ENCODE measurements around the gene MC1R. TPM values are rescaled to one million over a fixed set of nuclear protein-coding genes. Genes with fewer than 3 reads are reported as not detected.
A peak's percentile ranks its signal among the peaks of the same experiment; 100 is the strongest.

Gene MC1R
- total RNA-seq, 1 experiment from 2014 or later: 12.2 TPM

- Histone ChIP-seq H3K9ac (ENCODE audit: low read length) (no peak overlapping the region), H3K4me1 (ENCODE audit: control insufficient read depth in 1 of 2, insufficient read depth in 2 of 2, low read length in 2 of 2) (peaks cover 4 to 11% of the 10 kb centered on the region in 2 experiments; a peak in 3 of 4 replicates), H3K27ac (ENCODE audit: low read depth, low read length) (no peak overlapping the region; the same call in 1 of the 2 replicates), H3K79me2 (ENCODE audit: insufficient read depth, low read length) (no peaks in the 10 kb centered on the region), H3K36me3 (ENCODE audit: control insufficient read depth in 1 of 2, insufficient read depth in 2 of 2, low read length in 2 of 2) (peaks cover 20 to 25% of the 10 kb centered on the region in 2 experiments), H3K9me2 (ENCODE audit: insufficient read depth) (no peaks in the 10 kb centered on the region), H3K4me3 (replicated peaks in 1 of 2; ENCODE audit: low read depth in 1 of 2, low read length in 2 of 2) (no peak overlapping the region), H2AFZ (ENCODE audit: low read depth, low read length, poor library complexity, severe bottlenecking) (no peak overlapping the region), H3K9me3 (ENCODE audit: control insufficient read depth in 1 of 2, insufficient read depth in 1 of 2, low read depth in 1 of 2, low read length in 2 of 2) (no peaks in the 10 kb centered on the region), H4K20me1 (ENCODE audit: insufficient read depth) (no peaks in the 10 kb centered on the region), H3K4me2 (ENCODE audit: low read length) (no peak overlapping the region), H3K27me3 (ENCODE audit: insufficient read depth, low read length) (no peaks in the 10 kb centered on the region)
- RAD21 ChIA-PET (ENCODE audit: low non-redundant PET in 1 of 2, low total read pairs in 2 of 2, uncharacterized antibody in 2 of 2, unreplicated experiment in 2 of 2): no interaction called here
- ATAC-seq: no peak
- POLR2A ChIA-PET: interaction anchor here (0.6 to 2.7 kb wide), 6 partner anchors 12 to 202 kb away, joined by 3 to 22 read pairs (median 6); partner anchors contain the start of genes MC1R, TCF25 and TUBB3
- CTCF ChIA-PET: interaction anchor here (0.6 to 5.7 kb wide), 5 partner anchors 11 to 202 kb away, joined by 3 to 57 read pairs (median 3); partner anchors contain the start of genes MC1R and TUBB3
- DNase-seq (ENCODE audit: low read depth, low spot score): no peak
- BruUV-seq (replicated peaks): no TSS peak
- TF ChIP-seq CBX3 (IDR thresholded peaks at IDR 0.05; ENCODE audit: low read depth) (no peak), ZFX (IDR thresholded peaks at IDR 0.05) (no peak), SP1 (IDR thresholded peaks at IDR 0.05; ENCODE audit: low read depth) (no peak), FOSL1 (IDR thresholded peaks at IDR 0.05; ENCODE audit: low read depth) (no peak), ZNF274 (IDR thresholded peaks at IDR 0.05; ENCODE audit: low read depth, low read length) (no peak), EZH2 (IDR thresholded peaks at IDR 0.05) (no peak), POLR2AphosphoS5 (IDR thresholded peaks at IDR 0.05; ENCODE audit: low read depth, low read length) (no peak)
- intact Hi-C loops (cut with micrococcal nuclease): no loop called here
Measured at GRCh38 chr16:89907055-89907814, 11.4 kb upstream of the MC1R start.

DNA sequence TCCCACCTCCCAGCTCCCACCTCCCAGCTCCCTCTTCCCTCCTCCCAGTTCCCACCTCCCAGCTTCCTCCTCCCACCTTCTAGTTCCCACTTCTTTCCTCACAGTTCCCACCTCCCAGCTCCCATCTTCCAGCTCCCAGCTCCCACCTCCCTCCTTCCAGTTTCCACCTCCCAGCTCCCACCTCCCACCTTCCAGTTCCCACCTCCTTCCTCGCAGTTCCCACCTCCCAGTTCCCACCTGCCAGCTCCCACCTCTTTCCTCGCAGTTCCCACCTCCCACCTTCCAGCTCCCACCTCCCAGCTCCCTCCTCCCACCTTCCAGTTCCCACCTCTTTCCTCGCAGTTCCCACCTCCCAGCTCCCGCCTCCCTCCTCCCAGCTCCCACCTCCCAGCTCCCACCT, 10.4 kb upstream of the MC1R start:
- ChIA-PET POLR2A (interaction anchor here (0.6 to 2.7 kb wide), 6 partner anchors 10 to 203 kb away, joined by 4 to 22 read pairs (median 6); partner anchors contain the start of genes MC1R, TCF25 and TUBB3), RAD21 (ENCODE audit: low non-redundant PET in 1 of 2, low total read pairs in 2 of 2, uncharacterized antibody in 2 of 2, unreplicated experiment in 2 of 2) (interaction anchor here in 1 of 2 experiments (0.9 kb wide), 1 partner anchor 203 kb away, joined by 4 read pairs; no protein-coding TSS in a partner anchor), CTCF (interaction anchor here (0.6 to 5.7 kb wide), 4 partner anchors 10 to 344 kb away, joined by 3 to 57 read pairs (median 14); partner anchors contain the start of genes MC1R and TUBB3)
- H3K36me3 ChIP-seq (ENCODE audit: control insufficient read depth in 1 of 2, insufficient read depth in 2 of 2, low read length in 2 of 2): peaks cover 20 to 28% of the 10 kb centered on the region in 2 experiments
- peak overlapping the region; percentile 42; the same call in 1 of the 2 replicates for H3K27ac ChIP-seq (ENCODE audit: low read depth, low read length)
- no peaks in the 10 kb centered on the region for H3K9me2 ChIP-seq (ENCODE audit: insufficient read depth)
- H3K27me3 ChIP-seq (ENCODE audit: insufficient read depth, low read length): no peaks in the 10 kb centered on the region
- no peak for ATAC-seq
- H4K20me1 ChIP-seq (ENCODE audit: insufficient read depth): no peaks in the 10 kb centered on the region
- BruUV-seq (replicated peaks): no TSS peak
- no peak for DNase-seq (ENCODE audit: low read depth, low spot score)
- peaks cover 4 to 11% of the 10 kb centered on the region in 2 experiments; a peak in 3 of 4 replicates for H3K4me1 ChIP-seq (ENCODE audit: control insufficient read depth in 1 of 2, insufficient read depth in 2 of 2, low read length in 2 of 2)
- no peak overlapping the region for H3K4me2 ChIP-seq (ENCODE audit: low read length)
- no peak overlapping the region for H3K4me3 ChIP-seq (replicated peaks in 1 of 2; ENCODE audit: low read depth in 1 of 2, low read length in 2 of 2)
- intact Hi-C loops (cut with micrococcal nuclease): no loop called here
- no peak overlapping the region for H3K9ac ChIP-seq (ENCODE audit: low read length)
- no peak overlapping the region for H2AFZ ChIP-seq (ENCODE audit: low read depth, low read length, poor library complexity, severe bottlenecking)
- no peaks in the 10 kb centered on the region for H3K9me3 ChIP-seq (ENCODE audit: control insufficient read depth in 1 of 2, insufficient read depth in 1 of 2, low read depth in 1 of 2, low read length in 2 of 2)
- no peaks in the 10 kb centered on the region for H3K79me2 ChIP-seq (ENCODE audit: insufficient read depth, low read length)
- TF ChIP-seq CEBPB (IDR thresholded peaks at IDR 0.05; ENCODE audit: low read depth) (no peak), ELF1 (IDR thresholded peaks at IDR 0.05; ENCODE audit: borderline replicate concordance, low read depth) (no peak), CBX3 (IDR thresholded peaks at IDR 0.05; ENCODE audit: low read depth) (no peak), EZH2 (IDR thresholded peaks at IDR 0.05) (no peak), ZNF274 (IDR thresholded peaks at IDR 0.05; ENCODE audit: low read depth, low read length) (no peak), SRF (IDR thresholded peaks at IDR 0.05; ENCODE audit: low read depth) (no peak), FOSL1 (IDR thresholded peaks at IDR 0.05; ENCODE audit: low read depth) (no peak), RAD21 (IDR thresholded peaks at IDR 0.05; ENCODE audit: low read depth) (no peak), MAX (IDR thresholded peaks at IDR 0.05) (no peak), YY1 (IDR thresholded peaks at IDR 0.05; ENCODE audit: extremely low read depth, insufficient replicate concordance, low read depth, low read length) (no peak), SIN3A (IDR thresholded peaks at IDR 0.05; ENCODE audit: low read depth) (no peak), POLR2A (IDR thresholded peaks at IDR 0.05; ENCODE audit: borderline replicate concordance, extremely low read depth, insufficient read depth, insufficient read length) (no peak), EGR1 (IDR thresholded peaks at IDR 0.05; ENCODE audit: low read depth) (no peak), POLR2AphosphoS5 (IDR thresholded peaks at IDR 0.05; ENCODE audit: low read depth, low read length) (no peak), SP1 (IDR thresholded peaks at IDR 0.05; ENCODE audit: low read depth) (no peak)
- TF ChIP-seq, protein P1, sequence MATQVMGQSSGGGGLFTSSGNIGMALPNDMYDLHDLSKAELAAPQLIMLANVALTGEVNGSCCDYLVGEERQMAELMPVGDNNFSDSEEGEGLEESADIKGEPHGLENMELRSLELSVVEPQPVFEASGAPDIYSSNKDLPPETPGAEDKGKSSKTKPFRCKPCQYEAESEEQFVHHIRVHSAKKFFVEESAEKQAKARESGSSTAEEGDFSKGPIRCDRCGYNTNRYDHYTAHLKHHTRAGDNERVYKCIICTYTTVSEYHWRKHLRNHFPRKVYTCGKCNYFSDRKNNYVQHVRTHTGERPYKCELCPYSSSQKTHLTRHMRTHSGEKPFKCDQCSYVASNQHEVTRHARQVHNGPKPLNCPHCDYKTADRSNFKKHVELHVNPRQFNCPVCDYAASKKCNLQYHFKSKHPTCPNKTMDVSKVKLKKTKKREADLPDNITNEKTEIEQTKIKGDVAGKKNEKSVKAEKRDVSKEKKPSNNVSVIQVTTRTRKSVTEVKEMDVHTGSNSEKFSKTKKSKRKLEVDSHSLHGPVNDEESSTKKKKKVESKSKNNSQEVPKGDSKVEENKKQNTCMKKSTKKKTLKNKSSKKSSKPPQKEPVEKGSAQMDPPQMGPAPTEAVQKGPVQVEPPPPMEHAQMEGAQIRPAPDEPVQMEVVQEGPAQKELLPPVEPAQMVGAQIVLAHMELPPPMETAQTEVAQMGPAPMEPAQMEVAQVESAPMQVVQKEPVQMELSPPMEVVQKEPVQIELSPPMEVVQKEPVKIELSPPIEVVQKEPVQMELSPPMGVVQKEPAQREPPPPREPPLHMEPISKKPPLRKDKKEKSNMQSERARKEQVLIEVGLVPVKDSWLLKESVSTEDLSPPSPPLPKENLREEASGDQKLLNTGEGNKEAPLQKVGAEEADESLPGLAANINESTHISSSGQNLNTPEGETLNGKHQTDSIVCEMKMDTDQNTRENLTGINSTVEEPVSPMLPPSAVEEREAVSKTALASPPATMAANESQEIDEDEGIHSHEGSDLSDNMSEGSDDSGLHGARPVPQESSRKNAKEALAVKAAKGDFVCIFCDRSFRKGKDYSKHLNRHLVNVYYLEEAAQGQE (IDR thresholded peaks at IDR 0.05; ENCODE audit: low read depth): no peak
